Activated effector memory CD4-positive, alpha-beta T cell treated with anti-CD3 and anti-CD28 coated beads, Interleukin-2, amount 50 U/mL, for 16 hours (primary cell): Measurements from ENCODE around the gene MCM8.
A peak's percentile ranks its signal among the peaks of the same experiment; 100 is the strongest.

Source experiments
- DNase-seq: peaks from one replicate; pipeline ENCODE4 v3.0.0-alpha.2; 2020

Gene MCM8

GRCh38 chr20:5950271-5951031 lies at the start of gene MCM8, which contains the start of gene TRMT6:
MCM8 (plus strand) TSS chr20:5950652; CDS start chr20:5952016, 1,364 bp downstream.
TRMT6 (minus strand) TSS chr20:5950533; CDS start chr20:5950405, 128 bp downstream.
- peak; percentile 99 for DNase-seq

GRCh38 chr20:5900908-5901307 lies 49.5 kb upstream of the MCM8 start:
- DNase-seq: no peak

- no peak for DNase-seq
Observed at GRCh38 chr20:5908981-5909380, 41.5 kb upstream of the MCM8 start.

GRCh38 chr20:5910186-5910585 lies 40.3 kb upstream of the MCM8 start:
- DNase-seq: no peak

- no peak for DNase-seq
Observed at GRCh38 chr20:5913166-5913565, 37.3 kb upstream of the MCM8 start.

GRCh38 chr20:5914859-5915258 lies 35.6 kb upstream of the MCM8 start:
- DNase-seq: no peak

GRCh38 chr20:5918856-5919625 lies 31.4 kb upstream of the MCM8 start:
- DNase-seq: no peak

GRCh38 chr20:5919626-5920544 lies 30.6 kb upstream of the MCM8 start:
- no peak for DNase-seq

GRCh38 chr20:5920581-5920980 lies 29.9 kb upstream of the MCM8 start:
- no peak for DNase-seq

GRCh38 chr20:5923493-5923892 lies 27.0 kb upstream of the MCM8 start:
- DNase-seq: no peak

- DNase-seq: no peak
Observed at GRCh38 chr20:5925551-5925950, 24.9 kb upstream of the MCM8 start.

GRCh38 chr20:5927749-5928462 lies 22.5 kb upstream of the MCM8 start:
- no peak for DNase-seq

- DNase-seq: no peak
Observed at GRCh38 chr20:5928836-5929715, 21.4 kb upstream of the MCM8 start.

GRCh38 chr20:5931411-5931810 lies 19.0 kb upstream of the MCM8 start:
- no peak for DNase-seq

- DNase-seq: no peak
Observed at GRCh38 chr20:5932796-5933195, 17.7 kb upstream of the MCM8 start.

- DNase-seq: no peak
Observed at GRCh38 chr20:5933802-5934436, 16.5 kb upstream of the MCM8 start.

GRCh38 chr20:5935384-5935783 lies 15.1 kb upstream of the MCM8 start:
- DNase-seq: no peak

- DNase-seq: no peak
Observed at GRCh38 chr20:5936238-5936637, 14.2 kb upstream of the MCM8 start.

GRCh38 chr20:5938456-5939029 lies 11.9 kb upstream of the MCM8 start:
- no peak for DNase-seq

GRCh38 chr20:5945963-5946362 lies 4.5 kb upstream of the MCM8 start:
- DNase-seq: no peak
